ENCODE data around the gene ZNF784.

Gene ZNF784, protein sequence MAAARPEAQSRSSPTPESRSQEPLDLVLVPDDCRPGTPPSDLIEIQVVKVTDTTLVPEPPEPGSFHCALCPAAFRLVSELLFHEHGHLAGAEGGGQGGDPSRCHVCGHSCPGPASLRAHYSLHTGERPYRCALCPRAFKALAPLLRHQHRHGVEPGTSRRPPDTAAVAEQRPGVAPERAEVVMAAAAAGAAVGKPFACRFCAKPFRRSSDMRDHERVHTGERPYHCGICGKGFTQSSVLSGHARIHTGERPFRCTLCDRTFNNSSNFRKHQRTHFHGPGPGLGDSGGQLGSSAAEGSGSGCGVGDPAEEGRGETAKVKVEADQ

GRCh38 chr19:55624109-55625003, at the start of gene ZNF784:
TSS of gene ZNF784 (minus strand) at chr19:55624566. CDS start at chr19:55624561, 5 bp downstream.
- DNase-seq (ENCODE audit: low spot score) = peak; percentile 92

GRCh38 chr19:55673889-55674288, 49.5 kb upstream of the ZNF784 start:
- no peak for DNase-seq (ENCODE audit: low spot score)

DNA sequence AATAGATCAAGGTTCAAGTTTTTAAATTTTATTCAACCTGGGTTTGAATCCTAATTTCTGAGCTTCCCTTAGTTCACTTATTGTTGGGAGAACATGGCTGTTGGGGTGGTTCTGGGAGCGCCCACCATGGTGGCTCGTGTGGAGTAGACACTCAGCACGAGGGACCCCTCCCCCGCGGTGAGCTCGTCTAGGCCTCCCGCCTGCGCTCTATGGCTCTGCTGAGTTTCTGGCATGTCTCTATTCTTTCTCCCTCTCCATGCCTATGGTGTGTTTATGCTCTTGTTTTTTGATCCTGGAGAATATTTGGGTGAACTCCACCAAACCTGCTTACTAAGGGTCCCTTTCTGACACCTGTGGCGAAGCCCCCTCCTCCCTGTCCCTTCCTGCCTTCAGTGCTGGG, 49.1 kb upstream of the ZNF784 start:
- DNase-seq (ENCODE audit: low spot score) = no peak

- DNase-seq (ENCODE audit: low spot score) = no peak
Observed at GRCh38 chr19:55672418-55672817, 48.1 kb upstream of the ZNF784 start.

DNA sequence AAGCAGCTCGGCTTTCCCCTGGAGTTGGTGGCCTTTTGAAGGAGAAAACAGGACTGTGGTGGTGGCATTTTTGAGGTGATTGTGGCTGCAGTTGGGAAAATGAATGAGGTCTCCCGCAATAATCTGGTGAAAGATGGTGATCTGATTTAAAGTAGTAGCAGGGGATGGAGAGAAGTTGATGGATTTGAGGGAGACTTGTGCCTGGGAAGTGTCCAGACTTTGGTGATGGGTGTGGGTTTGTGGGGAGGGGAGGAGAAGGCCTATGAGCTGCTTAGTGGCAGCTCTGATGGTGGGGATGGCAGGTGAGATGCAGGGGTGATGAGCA, 46.6 kb upstream of the ZNF784 start:
- DNase-seq (ENCODE audit: low spot score) = no peak

GRCh38 chr19:55670280-55671053, 46.1 kb upstream of the ZNF784 start:
- no peak for DNase-seq (ENCODE audit: low spot score)

DNA sequence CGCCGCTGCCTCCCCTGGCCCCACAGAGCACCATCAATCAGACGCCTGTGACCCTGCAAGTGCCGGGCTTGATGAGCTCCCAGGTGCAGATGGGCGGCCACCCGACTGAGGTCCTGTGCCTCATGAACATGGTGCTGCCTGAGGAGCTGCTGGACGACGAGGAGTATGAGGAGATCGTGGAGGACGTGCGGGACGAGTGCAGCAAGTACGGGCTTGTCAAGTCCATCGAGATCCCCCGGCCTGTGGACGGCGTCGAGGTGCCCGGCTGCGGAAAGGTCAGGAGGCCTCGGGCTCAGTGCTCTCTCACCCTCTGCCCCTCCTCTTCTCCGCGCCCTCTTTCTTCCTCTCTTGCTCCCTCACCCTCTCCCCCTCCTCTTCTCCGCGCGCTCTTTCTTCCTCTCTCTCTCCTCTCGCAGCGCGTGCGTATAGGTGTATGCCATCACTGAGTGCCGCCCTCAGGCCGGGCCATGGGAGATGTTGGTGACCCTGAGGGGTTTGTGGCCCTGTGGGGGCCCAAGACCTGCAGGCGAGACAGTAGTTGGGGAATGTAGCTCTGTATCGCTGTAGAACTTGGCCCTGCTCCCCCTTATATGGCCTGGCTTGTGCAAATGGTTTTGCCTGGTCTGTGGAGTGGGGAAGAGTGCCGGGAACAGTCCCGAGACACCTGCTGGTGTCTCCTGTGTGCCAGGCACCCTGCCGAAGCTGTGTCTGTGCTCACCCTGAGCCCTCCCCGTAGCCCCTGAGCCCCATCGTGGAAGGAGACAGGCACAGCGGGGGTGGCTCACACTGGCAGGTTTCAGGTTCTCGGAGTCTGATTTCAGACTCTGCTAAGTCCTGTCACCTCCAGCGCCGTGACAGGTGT, 45.3 kb upstream of the ZNF784 start:
- DNase-seq (ENCODE audit: low spot score) = no peak

- no peak for DNase-seq (ENCODE audit: low spot score)
Observed at GRCh38 chr19:55668603-55669348, 44.4 kb upstream of the ZNF784 start.

- no peak for DNase-seq (ENCODE audit: low spot score)
Observed at GRCh38 chr19:55667958-55668357, 43.6 kb upstream of the ZNF784 start.

DNA sequence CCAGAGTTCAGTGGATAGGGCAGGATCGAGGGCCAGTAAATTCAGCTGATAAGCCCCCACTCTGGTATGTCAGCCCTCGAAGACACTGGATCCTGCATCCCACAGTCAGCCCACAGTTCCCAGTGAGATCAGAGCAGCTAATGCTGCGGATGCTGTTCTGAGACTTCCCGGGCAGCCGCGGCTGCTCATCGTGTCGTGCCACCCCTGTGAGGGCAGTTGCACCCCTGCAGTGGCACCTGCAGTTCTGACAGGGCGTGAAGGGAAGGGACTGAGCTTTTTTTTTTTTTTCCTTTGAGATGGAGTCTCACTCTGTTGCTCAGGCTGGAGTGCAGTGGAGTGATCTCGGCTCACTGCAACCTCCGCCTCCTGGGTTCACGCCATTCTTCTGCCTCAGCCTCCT, 43.1 kb upstream of the ZNF784 start:
- DNase-seq (ENCODE audit: low spot score) = no peak

GRCh38 chr19:55667006-55667381, 42.6 kb upstream of the ZNF784 start:
- DNase-seq (ENCODE audit: low spot score) = no peak

- no peak for DNase-seq (ENCODE audit: low spot score)
Observed at GRCh38 chr19:55666343-55667005, 42.1 kb upstream of the ZNF784 start.

GRCh38 chr19:55663846-55664536, 39.6 kb upstream of the ZNF784 start:
- DNase-seq (ENCODE audit: low spot score) = no peak

DNA sequence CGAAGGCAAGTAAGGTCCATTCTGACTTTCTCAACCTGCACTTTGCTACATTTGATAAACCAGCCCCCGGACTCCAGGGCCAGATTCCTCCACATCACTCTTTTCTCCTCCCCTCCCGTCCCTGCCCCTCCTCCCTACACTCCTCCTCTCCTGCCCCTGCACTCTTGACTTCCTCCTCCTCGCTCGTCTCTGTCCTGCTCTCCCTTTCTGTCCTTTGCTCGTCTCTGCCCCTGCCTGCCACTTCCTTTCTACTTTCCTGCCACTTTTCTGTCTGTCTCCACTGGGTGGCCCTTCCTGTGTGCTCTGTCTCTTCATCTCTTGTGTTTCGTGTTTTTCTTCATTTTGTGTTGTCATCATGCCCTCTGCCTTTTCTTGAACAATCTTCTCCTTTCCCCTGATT, 37.5 kb upstream of the ZNF784 start:
- no peak for DNase-seq (ENCODE audit: low spot score)

- no peak for DNase-seq (ENCODE audit: low spot score)
Observed at GRCh38 chr19:55660991-55661390, 36.6 kb upstream of the ZNF784 start.

DNA sequence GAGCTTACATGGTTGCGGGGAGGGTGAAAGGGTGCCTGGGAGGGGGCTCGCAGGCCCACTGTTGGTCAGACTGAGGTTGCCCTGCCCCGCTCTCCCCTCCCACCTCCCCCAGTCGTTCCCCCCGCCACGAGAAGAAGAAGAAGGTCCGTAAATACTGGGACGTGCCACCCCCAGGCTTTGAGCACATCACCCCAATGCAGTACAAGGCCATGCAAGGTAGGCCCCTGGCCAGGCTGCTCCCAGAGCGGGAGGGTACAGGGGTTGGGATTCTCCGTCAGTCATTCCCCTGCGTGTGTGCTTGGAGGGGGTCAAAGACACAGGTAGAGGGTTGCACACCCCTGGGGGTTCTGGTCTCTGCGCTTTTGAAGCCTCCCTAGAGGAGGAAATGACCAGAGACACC, 36.0 kb upstream of the ZNF784 start:
- no peak for DNase-seq (ENCODE audit: low spot score)

GRCh38 chr19:55659822-55660221, 35.5 kb upstream of the ZNF784 start:
- no peak for DNase-seq (ENCODE audit: low spot score)

DNA sequence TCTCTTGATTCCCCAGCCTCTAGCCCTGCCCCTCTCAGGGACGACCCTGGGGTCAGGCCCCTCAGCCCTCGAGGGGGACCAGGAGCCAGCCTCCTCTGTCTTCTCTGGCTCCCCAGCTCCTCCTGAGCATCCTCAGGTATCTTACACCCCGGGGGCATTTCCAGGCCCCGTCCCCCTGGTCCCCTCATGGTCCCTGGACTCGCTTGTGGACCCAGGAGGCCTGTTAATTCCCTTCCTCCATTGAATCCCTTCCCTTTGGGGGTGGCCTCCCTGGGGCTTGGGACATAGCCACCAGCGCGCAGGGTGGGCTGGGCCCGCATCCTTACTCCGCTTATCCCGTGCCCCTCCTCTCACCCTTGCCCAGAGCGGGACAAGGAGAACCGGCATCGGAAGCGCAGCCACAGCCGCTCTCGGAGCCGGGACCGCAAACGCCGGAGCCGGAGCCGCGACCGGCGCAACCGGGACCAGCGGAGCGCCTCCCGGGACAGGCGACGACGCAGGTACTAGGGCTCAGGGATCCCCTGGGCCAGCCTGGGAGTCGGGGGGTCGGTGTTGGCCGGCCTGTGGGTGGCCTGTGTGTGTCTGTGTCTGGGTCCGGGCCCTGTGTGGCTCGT, 34.6 kb upstream of the ZNF784 start:
- no peak for DNase-seq (ENCODE audit: low spot score)

DNA sequence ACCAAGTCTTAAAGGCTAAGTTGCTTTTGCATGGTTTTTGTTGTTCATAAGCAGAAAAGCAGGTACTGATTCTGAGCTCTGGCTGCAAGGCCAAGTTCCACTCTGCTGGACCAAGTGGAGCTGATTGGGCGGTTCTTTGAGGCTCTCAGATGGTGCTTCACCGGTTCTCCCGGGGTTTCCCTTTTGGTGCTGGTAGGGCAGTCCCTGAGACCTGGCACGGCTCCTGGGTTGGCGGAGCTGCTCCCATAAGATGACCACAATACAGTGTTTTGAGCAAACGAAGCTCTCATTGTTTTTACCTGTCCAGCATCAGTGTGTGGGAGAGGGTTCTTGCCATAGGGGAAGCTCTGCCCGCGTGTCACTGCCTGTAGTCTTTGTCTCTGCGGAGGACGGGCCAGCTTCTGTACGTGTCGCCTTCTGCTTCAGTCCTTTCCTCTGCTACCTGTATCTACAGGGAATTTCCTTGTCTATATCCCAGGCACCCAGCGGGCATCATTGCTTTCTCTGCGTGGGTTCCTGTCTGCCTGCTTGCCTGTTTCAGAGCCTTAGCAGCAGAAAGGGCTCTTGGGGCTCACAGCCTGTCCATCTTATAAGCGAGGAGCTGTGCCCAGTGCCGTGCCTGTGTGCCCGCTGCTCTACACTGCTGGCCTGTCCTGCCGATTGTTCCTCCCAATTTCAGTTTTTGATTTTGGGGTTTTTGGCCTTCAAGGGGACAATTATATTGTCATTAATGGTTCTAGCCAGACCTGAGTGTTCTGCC, 32.8 kb upstream of the ZNF784 start:
- DNase-seq (ENCODE audit: low spot score) = no peak
